ENCODE data around the gene STPG2. TPM values are rescaled to one million over a fixed set of nuclear protein-coding genes. Genes with fewer than 3 reads are reported as not detected.

The STPG2 gene
- total and polyA plus RNA-seq, 9 donors = 0.06 to 1.3 (median 0.53) TPM; not detected in 1

- Histone ChIP-seq H3K36me3 (no peaks in the 10 kb centered on the region), H3K4me3 (no peak overlapping the region), H3K27me3 (no peaks in the 10 kb centered on the region), H3K27ac (no peak overlapping the region), H3K9me3 (no peaks in the 10 kb centered on the region), H3K4me1 (ENCODE audit: insufficient read depth) (no peaks in the 10 kb centered on the region)
- intact Hi-C loops (cut with DNase I) = no loop called here
- no peak for DNase-seq
- WGBS, 3 donors = 54 to 61% (median 54%) methylated on average over 4 of the region's 4 CpGs
- TF ChIP-seq CTCF (IDR thresholded peaks at IDR 0.05) (no peak), POLR2A (IDR thresholded peaks at IDR 0.05) (no peak), EP300 (IDR thresholded peaks at IDR 0.05) (no peak)
These were observed 275.2 kb downstream of the STPG2 start for GRCh38 chr4:97868097-97868496.

- Histone ChIP-seq H3K4me1 (ENCODE audit: insufficient read depth) (no peaks in the 10 kb centered on the region), H3K4me3 (no peak overlapping the region), H3K9me3 (no peaks in the 10 kb centered on the region), H3K27me3 (no peaks in the 10 kb centered on the region), H3K36me3 (no peaks in the 10 kb centered on the region), H3K27ac (no peak overlapping the region)
- intact Hi-C loops (cut with DNase I) = no loop called here
- DNase-seq = no peak
- WGBS, 3 donors = 26 to 44% (median 28%) methylated on average over 1 of the region's 1 CpG
- TF ChIP-seq POLR2A (IDR thresholded peaks at IDR 0.05) = no peak
- TF ChIP-seq EP300 (IDR thresholded peaks at IDR 0.05) = no peak
- no peak for TF ChIP-seq CTCF (IDR thresholded peaks at IDR 0.05)
These were observed 275.7 kb downstream of the STPG2 start for GRCh38 chr4:97867557-97868091.

GRCh38 chr4:97866821-97867556 lies 276.3 kb downstream of the STPG2 start:
- no peak for DNase-seq
- intact Hi-C loops (cut with DNase I) = no loop called here
- H3K9me3 ChIP-seq = no peaks in the 10 kb centered on the region
- no peak for TF ChIP-seq EP300 (IDR thresholded peaks at IDR 0.05)
- TF ChIP-seq CTCF (IDR thresholded peaks at IDR 0.05) = no peak
- TF ChIP-seq POLR2A (IDR thresholded peaks at IDR 0.05) = no peak
- no peak overlapping the region for H3K27ac ChIP-seq
- no peaks in the 10 kb centered on the region for H3K36me3 ChIP-seq
- H3K4me1 ChIP-seq (ENCODE audit: insufficient read depth) = no peaks in the 10 kb centered on the region
- no peak overlapping the region for H3K4me3 ChIP-seq
- no peaks in the 10 kb centered on the region for H3K27me3 ChIP-seq

GRCh38 chr4:97851115-97851514 lies 292.2 kb downstream of the STPG2 start:
- intact Hi-C loops (cut with DNase I) = no loop called here
- TF ChIP-seq CTCF (IDR thresholded peaks at IDR 0.05) = no peak
- no peak for TF ChIP-seq EP300 (IDR thresholded peaks at IDR 0.05)
- TF ChIP-seq POLR2A (IDR thresholded peaks at IDR 0.05) = no peak
- Histone ChIP-seq H3K4me1 (ENCODE audit: insufficient read depth) (no peaks in the 10 kb centered on the region), H3K27ac (no peak overlapping the region), H3K36me3 (no peaks in the 10 kb centered on the region), H3K9me3 (no peaks in the 10 kb centered on the region), H3K4me3 (no peak overlapping the region), H3K27me3 (no peaks in the 10 kb centered on the region)
- no peak for DNase-seq
- 78 to 86% (median 79%) methylated on average over 1 of the region's 1 CpG for WGBS, 3 donors

All from ovary (tissue), 9 donors.